Activated B cell treated with CpG ODN at 0.5 μM for 24 hours (primary cell): ENCODE data around the gene SLC30A10. TPM values are rescaled to one million over a fixed set of nuclear protein-coding genes. Genes with fewer than 3 reads are reported as not detected.

Experiments
- ATAC-seq: fragments of 200-7000 bp; cut with Tn5 transposase; one replicate; pipeline ENCODE4 v1.10.0; 2021; ENCODE audit warnings: low read depth, mild to moderate bottlenecking, moderate library complexity
- CTCF ChIA-PET: fragments of 350-600 bp; sonication (Branson Sonifier 250); formaldehyde crosslinking; loops from one replicate; lab custom pipeline; 2021; ENCODE audit warnings: antibody characterized with exemption; lab: Charles Lee
- POLR2A ChIA-PET: fragments of 350-600 bp; sonication (Branson Sonifier 250); formaldehyde crosslinking; loops from one replicate; lab custom pipeline; 2021; ENCODE audit warnings: antibody characterized with exemption; lab: Charles Lee
- DNase-seq: peaks from one replicate; pipeline ENCODE4 v3.0.0; 2022
- H3K27ac Mint-ChIP-seq: one replicate; pipeline ENCODE4 v1.8.0; 2020; ENCODE audit warnings: mixed read lengths
- H3K27me3 Mint-ChIP-seq: one replicate; pipeline ENCODE4 v1.8.0; 2021; ENCODE audit warnings: mixed read lengths
- H3K36me3 Mint-ChIP-seq: one replicate; pipeline ENCODE4 v1.8.0; 2021; ENCODE audit warnings: low read depth, mixed read lengths
- H3K4me1 Mint-ChIP-seq: one replicate; pipeline ENCODE4 v1.8.0; 2021; ENCODE audit warnings: mixed read lengths
- H3K4me3 Mint-ChIP-seq: one replicate; pipeline ENCODE4 v1.8.0; 2020; ENCODE audit warnings: mild to moderate bottlenecking, mixed read lengths
- H3K9me3 Mint-ChIP-seq: one replicate; pipeline ENCODE4 v1.8.0; 2020; ENCODE audit warnings: mixed read lengths
- intact Hi-C: fragments of 100-400 bp; cut with micrococcal nuclease; formaldehyde crosslinking; loops from one replicate; pipeline ENCODE4 v1.15.1; 2024
- total RNA-seq: library from RNA; stranded (reverse); gene quantifications from 2 replicates; pipeline ENCODE4 v1.2.3, GENCODE V29; 2022
- TF ChIP-seq, protein P1 (sequence below): fragments of 200-600 bp; IDR thresholded peaks from one replicate; pipeline ENCODE4 v1.8.0; 2022; ENCODE audit warnings: antibody characterized with exemption, mild to moderate bottlenecking

The SLC30A10 gene
- total RNA-seq: 0.11 TPM in 1 of 2 replicates, not detected in the other

DNA sequence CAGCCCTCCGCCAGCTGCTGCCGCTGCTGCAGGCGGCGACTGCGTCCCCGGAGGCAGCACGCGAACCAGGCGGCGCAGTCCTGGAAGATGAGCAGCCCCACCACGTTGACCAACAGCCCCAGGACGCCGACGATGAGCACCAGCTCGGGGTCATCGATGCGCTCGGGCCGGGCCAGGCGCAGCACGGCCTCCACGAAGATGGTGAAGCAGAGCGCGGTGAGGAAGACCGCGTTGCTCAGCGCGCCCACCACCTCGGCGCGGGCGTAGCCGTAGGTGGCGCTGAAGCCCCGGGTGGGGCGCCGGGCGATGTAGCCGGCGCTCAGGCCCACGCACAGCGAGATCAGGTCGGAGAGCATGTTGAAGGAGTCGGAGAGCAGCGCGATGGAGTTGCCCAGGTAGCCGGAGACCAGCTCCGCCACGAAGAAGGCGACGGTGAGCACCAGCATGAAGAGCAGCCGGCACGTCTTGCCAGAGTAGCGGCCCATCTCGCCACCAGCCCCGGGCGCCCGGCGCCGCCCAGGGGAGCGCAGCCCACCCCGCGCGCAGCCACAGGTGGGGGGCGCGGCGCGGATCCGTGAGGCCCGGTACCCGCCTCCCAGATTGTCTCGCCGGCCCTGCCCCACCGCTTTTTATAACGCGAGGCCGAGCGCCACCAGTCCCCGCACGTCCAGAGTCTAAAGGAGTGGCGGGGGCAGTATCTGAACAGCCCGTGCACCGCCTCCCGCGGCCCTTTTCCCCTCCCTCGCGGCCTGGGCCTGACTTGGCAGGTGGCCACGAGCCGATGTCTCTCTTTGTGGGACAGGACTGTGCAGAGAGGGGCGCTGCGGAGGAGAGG lies at the start of gene SLC30A10:
Gene SLC30A10, minus strand, starts transcription at position 602 of the 835 bp plus-strand sequence. Its CDS starts 117 bp downstream, at position 485.
- Mint-ChIP-seq H3K36me3 (no peaks in the 10 kb centered on the region), H3K27me3 (peaks cover 42% of the 10 kb centered on the region), H3K9me3 (no peaks in the 10 kb centered on the region), H3K4me1 (peaks cover 14% of the 10 kb centered on the region), H3K27ac (no peak within 1 kb of the TSS), H3K4me3 (peak within 1 kb of the TSS; percentile 81)
- ATAC-seq: peak; percentile 70
- TF ChIP-seq, protein P1, sequence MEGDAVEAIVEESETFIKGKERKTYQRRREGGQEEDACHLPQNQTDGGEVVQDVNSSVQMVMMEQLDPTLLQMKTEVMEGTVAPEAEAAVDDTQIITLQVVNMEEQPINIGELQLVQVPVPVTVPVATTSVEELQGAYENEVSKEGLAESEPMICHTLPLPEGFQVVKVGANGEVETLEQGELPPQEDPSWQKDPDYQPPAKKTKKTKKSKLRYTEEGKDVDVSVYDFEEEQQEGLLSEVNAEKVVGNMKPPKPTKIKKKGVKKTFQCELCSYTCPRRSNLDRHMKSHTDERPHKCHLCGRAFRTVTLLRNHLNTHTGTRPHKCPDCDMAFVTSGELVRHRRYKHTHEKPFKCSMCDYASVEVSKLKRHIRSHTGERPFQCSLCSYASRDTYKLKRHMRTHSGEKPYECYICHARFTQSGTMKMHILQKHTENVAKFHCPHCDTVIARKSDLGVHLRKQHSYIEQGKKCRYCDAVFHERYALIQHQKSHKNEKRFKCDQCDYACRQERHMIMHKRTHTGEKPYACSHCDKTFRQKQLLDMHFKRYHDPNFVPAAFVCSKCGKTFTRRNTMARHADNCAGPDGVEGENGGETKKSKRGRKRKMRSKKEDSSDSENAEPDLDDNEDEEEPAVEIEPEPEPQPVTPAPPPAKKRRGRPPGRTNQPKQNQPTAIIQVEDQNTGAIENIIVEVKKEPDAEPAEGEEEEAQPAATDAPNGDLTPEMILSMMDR: no peak
- intact Hi-C loops: no loop called here
- DNase-seq: no peak
- ChIA-PET POLR2A (no interaction called here), CTCF (no interaction called here)

- no peak overlapping the region for H3K4me3 Mint-ChIP-seq
- H3K9me3 Mint-ChIP-seq: no peaks in the 10 kb centered on the region
- DNase-seq (no peak), ATAC-seq (no peak)
- POLR2A ChIA-PET: no interaction called here
- CTCF ChIA-PET: no interaction called here
- H3K36me3 Mint-ChIP-seq: peaks cover 83% of the 10 kb centered on the region
- TF ChIP-seq, protein P1: no peak
- H3K4me1 Mint-ChIP-seq: peaks cover 3% of the 10 kb centered on the region
- intact Hi-C loops: no loop called here
- no peaks in the 10 kb centered on the region for H3K27me3 Mint-ChIP-seq
- no peak overlapping the region for H3K27ac Mint-ChIP-seq
Measured at GRCh38 chr1:219973213-219973612, 44.9 kb upstream of the SLC30A10 start.

DNA sequence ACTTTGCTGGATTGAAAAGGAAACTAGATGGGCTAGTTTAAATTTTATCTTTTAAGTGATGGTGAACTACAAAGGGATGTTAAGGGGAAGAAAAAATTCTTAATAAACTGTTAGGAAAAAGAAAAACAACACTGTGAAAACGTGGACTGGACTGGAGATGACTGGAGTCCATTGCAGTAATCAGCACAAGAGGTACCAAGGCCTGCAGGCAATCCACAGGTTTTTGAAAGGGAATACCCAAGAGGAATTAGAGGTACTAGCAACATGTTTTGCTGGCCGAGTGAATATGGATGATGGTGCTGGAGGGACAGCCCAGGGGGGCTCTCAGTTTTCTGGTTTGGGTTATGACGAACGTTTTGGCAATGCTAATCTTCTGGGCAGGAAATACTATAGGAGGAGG lies 39.0 kb upstream of the SLC30A10 start:
- Mint-ChIP-seq H3K27me3 (no peaks in the 10 kb centered on the region), H3K36me3 (peaks cover 46% of the 10 kb centered on the region), H3K4me1 (peaks cover 3% of the 10 kb centered on the region), H3K4me3 (no peak overlapping the region), H3K9me3 (no peaks in the 10 kb centered on the region), H3K27ac (no peak overlapping the region)
- ChIA-PET CTCF (no interaction called here), POLR2A (no interaction called here)
- ATAC-seq (no peak), DNase-seq (no peak)
- TF ChIP-seq, protein P1: no peak
- intact Hi-C loops: no loop called here

GRCh38 chr1:219966071-219966349 lies 37.7 kb upstream of the SLC30A10 start:
- ATAC-seq (no peak), DNase-seq (no peak)
- H3K4me1 Mint-ChIP-seq: peaks cover 3% of the 10 kb centered on the region
- ChIA-PET CTCF (no interaction called here), POLR2A (no interaction called here)
- no peaks in the 10 kb centered on the region for H3K27me3 Mint-ChIP-seq
- H3K27ac Mint-ChIP-seq: no peak overlapping the region
- H3K9me3 Mint-ChIP-seq: no peaks in the 10 kb centered on the region
- H3K4me3 Mint-ChIP-seq: no peak overlapping the region
- TF ChIP-seq, protein P1: no peak
- intact Hi-C loops: no loop called here
- peaks cover 39% of the 10 kb centered on the region for H3K36me3 Mint-ChIP-seq

DNA sequence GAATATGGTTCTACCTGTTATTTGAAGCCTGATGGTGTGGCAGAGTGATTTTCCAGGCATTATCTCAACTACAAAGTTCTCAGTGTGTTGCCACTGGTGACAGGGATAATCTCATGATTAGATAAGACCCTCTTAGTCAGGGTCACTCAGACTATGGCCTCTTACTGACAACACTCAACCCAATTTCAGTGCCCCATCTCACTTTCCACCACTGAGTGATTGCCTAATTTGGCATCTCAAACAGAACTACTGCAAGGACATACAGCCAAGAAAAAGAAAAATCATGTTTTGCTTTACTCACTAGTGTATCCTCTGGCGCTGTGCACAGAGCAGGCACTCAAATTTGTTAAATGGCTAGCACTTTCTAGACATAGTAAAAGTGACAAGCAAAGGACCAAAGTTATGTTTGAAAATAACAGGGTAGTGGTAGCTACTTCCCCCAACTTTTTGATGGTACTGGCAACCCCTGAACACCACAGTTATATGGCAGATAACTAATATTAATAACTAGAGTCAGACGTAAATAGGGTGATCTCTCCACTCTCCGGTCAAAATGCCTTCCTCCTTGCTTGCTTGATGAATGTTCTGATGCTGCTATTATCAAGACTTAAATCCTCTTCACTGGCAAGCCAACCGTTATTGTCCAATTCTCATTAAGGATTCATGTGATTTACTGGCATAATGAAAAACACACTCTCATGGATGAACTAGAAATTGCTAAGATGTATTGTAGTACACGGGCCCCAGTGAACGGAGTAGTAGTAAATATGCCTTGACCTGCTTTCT lies 37.1 kb upstream of the SLC30A10 start:
- no peak overlapping the region for H3K27ac Mint-ChIP-seq
- TF ChIP-seq, protein P1: no peak
- H3K4me1 Mint-ChIP-seq: peaks cover under 1% of the 10 kb centered on the region
- peaks cover 34% of the 10 kb centered on the region for H3K36me3 Mint-ChIP-seq
- ChIA-PET CTCF (no interaction called here), POLR2A (no interaction called here)
- intact Hi-C loops: no loop called here
- H3K27me3 Mint-ChIP-seq: no peaks in the 10 kb centered on the region
- DNase-seq (no peak), ATAC-seq (no peak)
- no peak overlapping the region for H3K4me3 Mint-ChIP-seq
- H3K9me3 Mint-ChIP-seq: no peaks in the 10 kb centered on the region
